Non-pigmented ciliary epithelial cell (primary cell): ENCODE measurements around the gene HOXC11.

Experiments used
- DNase-seq: peaks from one replicate; pipeline ENCODE4 v3.0.0-alpha.2; 2010; ENCODE audit warnings: low read depth

The HOXC11 gene

GRCh38 chr12:53942467-53942997, 30.4 kb upstream of the HOXC11 start:
- DNase-seq: no peak

DNA sequence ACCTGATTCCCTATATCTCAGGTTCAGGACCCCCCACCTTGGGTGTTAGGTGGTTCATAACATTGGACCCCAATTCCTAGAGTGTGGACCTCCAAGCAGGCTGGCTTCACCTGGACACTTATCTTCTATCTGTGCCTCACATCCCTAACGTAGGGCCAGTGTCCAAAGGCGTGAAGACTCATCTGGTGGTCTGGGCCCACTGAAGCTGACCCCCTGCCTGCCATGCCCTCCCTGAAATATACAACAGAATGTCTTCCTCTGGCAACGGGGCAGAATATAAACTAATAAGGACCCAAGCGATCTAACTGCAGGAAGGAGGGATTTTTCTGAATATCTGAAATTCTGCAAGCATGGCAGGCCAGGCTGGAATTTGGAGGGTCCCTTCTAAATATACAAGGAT, 28.7 kb upstream of the HOXC11 start:
- no peak for DNase-seq

DNA sequence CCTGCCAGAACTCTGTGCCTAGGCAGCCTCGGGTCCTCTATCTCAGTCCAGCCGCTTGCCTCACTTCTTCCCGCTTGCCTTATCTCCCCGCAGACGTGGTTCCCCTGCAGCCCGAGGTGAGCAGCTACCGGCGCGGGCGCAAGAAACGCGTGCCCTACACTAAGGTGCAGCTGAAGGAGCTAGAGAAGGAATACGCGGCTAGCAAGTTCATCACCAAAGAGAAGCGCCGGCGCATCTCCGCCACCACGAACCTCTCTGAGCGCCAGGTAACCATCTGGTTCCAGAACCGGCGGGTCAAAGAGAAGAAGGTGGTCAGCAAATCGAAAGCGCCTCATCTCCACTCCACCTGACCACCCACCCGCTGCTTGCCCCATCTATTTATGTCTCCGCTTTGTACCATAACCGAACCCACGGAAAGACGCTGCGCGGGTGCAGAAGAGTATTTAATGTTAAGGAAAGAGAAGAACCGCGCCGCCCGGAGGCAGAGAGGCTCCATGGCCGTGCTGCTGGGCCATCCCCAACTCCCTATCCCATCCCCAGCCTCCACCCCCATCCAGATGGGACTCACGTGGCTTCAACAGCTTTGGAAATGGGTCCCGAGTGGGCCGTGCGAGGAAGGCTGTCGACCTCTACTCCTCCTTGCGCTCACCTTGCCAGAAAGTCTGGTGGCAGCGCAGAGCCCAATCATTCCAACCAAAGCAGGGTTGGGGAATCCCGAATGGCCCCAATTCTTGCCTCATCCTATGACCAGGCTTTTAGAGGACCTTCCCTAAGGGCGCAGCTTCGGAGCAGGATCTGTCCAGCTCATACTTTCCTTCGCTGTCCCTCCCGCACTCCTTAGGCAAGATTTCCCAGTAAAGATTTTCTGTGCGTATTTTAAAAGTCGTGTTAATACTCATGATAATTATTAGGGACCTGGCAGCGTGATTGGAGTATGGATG, 27.7 kb upstream of the HOXC11 start:
- no peak for DNase-seq

DNA sequence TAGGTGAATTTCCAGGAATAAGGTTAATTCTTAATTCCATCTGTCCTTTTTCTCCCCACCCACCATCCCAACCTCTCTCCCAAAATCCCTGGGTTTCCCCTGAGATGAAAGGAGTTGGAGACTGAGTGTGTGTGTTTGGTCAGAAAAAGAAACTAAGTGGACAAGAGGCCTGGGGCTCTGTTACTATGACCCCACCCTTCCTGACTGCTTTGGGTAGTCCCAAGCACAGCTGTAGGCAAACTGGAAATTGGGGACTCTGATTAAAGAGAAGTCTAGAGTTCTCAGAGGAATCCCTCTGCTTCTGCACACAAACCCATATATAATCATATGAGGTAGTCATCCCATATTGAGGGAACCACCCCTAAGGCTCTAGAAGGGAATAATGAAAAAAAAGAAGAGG, 25.2 kb upstream of the HOXC11 start:
- no peak for DNase-seq

GRCh38 chr12:53948650-53949593, 24.0 kb upstream of the HOXC11 start:
- no peak for DNase-seq

- DNase-seq: no peak
Measured at GRCh38 chr12:53949631-53950436, 23.1 kb upstream of the HOXC11 start.

DNA sequence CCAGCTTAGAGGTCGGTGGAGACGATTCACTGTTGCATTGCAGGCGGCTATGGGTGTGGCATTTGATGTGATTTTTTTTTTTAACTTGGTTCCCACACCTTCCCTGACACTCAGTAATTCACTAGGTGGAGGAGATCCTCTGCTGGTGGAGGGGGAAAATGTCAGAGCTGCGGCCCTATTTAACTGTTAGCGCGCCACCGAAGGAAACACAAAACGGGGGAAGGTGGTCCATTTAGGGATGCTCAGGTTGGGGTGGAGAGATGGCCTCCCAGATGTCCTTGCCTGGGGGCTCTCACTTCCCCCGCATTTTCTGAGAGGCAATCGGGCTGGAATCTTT, 22.5 kb upstream of the HOXC11 start:
- no peak for DNase-seq

GRCh38 chr12:53950789-53951576, 21.9 kb upstream of the HOXC11 start:
- DNase-seq: no peak

DNA sequence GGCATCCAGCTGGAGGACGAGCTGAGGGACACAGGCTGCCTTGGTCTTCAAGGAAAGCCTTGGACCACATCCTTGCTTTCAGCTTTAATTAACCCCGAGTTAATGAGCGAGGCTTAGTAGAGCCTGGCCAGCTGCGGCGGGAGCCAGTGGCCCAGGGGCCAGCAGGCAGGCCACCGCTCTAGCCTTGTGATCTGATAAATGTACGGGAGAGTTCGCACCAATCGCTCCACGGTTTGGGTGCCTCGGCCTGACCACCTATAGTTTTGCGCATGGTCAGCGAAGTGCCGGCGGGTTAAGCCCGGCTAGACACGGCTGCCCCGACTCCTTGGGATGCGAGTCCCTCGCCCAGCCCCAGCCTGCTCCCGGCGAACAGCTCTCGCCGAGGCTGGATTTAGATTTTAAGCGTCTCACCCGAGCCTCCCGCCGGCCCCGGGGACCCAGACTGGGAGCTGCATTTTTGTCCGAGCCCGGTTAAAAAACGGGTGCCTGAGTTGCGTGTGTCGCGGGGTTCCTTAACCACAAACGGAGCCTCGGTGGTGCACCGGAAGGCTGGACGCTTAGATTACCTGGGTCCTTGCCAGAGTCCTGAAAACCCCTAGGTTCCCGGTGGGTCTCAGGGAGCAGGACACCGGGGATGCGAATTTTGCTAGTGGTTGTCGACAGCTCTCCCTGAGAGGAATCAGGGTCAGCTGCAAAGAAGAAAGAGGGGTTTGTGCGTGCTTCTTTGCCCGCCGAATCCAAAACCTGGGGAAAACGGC, 21.2 kb upstream of the HOXC11 start:
- no peak for DNase-seq

- no peak for DNase-seq
Measured at GRCh38 chr12:53952335-53952694, 20.6 kb upstream of the HOXC11 start.

DNA sequence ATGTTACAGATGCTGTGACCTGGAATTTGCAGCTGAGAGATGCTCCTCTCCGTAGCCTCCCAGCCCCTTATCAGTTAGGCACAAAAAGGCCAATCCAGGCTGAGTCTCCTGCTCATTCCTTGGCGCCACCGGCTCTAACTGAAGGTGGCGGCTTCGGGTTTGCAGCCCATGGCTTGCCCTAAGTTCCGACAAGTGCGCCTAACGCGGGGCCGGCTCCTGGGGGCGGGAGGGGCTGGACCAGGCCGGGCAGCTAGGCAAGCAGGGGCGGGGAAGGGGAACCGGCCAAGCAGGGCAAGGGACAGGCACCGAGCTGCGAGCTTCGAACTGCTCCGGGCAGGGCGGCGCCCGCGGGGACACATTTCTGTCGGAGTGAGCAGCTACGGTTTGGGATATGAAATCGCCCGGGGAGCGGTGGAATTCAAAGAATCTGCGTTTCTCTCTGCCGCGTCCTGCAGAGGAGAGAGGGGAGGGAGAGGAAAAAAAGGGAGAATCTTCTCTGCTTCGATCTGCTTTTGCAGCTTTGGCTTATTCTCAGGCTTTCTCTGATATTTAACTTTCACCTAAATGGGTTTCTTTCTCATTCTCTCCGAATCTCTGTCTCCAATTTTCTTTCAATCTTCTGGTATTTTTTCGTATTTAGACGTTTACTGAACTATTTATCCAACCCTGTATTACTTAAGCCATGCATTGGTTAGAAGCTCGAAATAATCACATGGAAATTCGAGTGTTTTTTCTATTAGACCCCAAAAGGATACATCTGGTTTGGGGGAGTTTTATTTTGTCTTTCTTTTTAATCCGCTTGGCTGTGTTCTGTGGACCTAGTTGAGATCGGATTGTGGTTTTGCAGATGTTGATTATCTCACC, 19.8 kb upstream of the HOXC11 start:
- no peak for DNase-seq

DNA sequence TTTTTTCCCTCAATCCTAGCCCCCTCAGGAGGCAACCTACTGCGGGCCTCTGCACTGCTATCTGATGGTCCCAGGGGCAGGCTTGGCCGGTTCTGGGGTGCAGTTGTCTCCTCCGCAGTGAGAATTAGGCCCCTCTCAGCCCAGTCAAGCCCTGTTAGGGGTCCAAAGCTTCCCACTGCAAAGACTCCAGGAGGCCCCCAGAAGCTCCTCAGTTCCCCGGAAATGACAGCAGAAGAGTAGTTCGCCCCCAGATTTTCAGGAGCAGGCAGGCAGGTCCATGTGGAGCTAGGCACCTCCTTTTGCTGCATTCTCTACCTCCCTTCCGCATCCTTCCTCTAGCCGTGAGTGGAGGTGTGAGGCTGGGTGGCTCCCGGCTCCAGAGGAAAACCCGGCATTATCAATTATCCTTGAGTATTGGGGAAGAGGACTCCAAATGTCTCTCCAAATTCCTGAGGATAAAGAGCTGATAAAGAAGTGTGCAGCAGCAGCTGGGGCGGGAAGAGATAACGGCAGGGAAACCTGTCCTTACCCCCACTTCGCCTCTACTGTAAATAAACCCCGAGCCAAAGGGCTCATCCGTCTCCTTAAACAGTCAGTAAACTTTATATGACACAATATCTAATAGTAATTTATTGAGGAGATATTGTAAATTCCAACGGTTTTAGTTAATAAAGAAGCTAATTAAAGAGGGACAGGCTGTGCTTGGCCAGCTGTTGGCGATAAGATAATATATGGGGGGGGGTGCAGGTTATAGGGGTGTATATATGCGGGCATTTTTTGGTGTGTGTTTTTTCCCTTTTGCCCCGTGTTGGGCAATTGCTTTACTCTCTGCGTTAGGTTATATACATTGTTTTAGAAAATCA, 18.9 kb upstream of the HOXC11 start:
- DNase-seq: no peak

GRCh38 chr12:53954694-53955035, 18.3 kb upstream of the HOXC11 start, which contains the start of gene HOXC12:
Gene HOXC12 (plus strand): TSS chr12:53954903. CDS start chr12:53954930, 27 bp downstream.
- no peak for DNase-seq

DNA sequence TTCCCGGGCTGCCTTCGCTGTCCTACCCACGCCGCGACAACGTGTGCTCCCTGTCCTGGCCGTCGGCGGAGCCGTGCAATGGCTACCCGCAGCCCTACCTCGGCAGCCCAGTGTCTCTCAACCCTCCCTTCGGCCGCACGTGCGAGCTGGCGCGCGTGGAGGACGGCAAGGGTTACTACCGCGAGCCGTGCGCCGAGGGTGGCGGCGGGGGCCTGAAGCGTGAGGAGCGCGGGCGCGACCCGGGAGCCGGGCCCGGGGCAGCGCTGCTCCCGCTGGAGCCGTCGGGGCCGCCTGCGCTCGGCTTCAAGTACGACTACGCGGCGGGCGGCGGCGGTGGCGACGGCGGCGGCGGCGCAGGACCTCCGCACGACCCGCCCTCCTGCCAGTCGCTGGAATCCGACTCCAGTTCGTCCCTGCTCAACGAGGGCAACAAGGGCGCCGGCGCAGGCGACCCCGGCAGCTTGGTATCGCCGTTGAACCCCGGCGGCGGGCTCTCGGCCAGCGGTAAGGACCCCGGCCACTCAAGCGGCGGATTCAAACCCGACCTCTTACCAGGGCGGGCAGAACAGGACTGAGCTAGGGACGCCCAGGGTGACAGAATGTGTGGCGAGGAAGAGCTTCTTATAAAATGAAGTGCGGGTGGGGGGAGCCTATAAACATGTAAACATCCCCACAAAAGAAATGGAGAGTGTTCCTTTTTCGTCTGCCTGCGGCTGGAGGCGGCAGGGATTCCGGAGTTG, 17.7 kb upstream of the HOXC11 start:
- no peak for DNase-seq

- DNase-seq: no peak
Measured at GRCh38 chr12:53955776-53956250, 17.1 kb upstream of the HOXC11 start.

GRCh38 chr12:53956251-53956887, 16.6 kb upstream of the HOXC11 start:
- no peak for DNase-seq

DNA sequence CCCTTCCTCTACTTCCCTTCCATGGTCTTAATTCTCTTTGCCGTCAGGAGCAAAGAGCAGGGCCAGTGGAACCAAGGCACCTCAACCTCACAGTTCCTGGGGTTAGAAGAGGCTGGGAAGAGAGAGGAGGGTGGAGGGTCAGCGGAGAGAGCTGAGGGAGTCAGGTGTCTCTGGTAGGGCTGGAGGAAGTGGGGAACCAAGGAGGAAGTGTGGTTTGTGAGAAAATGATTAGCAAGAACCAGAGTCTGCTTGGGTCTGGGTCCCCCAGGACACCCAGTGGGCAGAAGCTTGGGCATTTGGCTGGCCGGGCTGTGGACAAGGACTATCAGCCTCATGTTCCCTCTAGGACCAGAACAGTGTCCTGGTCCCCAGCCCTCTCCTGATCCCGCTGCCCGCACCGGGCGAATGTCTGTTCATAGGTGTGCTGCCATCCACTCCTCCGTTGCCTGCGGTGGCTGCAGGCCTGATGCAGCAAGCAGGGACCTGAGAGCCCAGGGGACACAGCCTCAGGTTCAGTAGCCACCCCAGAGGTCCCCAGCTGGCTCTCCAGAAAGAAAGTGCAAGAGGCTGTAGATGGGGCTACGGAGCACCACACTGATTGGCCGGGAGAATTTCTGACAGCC, 15.9 kb upstream of the HOXC11 start:
- no peak for DNase-seq
